ENCODE data around the gene GRM8.

The GRM8 gene

DNA sequence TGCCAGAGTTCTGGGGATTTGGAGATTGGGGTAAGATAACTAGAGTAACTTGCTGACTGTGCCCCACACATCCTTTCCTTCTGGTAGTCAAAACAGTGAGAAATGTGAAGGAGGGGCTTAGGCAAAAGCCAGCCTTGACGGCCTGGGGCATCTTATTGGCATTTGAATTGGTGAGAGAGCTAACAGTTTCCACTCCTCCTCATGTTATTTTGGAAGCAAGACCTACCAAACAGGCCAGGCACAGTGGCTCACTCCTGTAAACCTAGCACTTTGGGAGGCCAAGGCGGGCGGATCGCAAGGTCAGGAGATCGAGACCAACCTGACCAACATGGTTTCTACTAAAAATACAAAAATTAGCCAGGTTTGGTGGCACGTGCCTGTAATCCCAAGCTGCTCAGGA lies 596.6 kb downstream of the GRM8 start:
- no peak for DNase-seq

DNA sequence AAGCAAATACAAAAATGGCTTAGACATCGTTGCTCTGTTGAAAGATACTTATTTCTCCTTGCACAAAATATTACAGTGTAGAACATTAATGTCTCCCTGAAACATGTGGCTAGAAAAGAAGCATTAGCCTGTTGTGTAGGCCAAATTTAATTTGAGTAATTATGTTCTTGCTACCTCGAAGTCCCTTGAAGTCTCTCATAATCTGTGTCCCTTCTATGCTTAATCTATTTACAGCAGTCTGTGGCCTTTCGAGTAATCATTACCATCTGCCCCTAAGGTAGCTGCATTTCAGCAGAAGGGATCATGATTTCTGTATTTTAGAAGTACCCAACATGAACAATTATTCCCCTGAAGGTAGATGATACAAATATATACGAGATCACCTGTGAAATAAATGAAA lies 615.2 kb downstream of the GRM8 start:
- DNase-seq: no peak

DNA sequence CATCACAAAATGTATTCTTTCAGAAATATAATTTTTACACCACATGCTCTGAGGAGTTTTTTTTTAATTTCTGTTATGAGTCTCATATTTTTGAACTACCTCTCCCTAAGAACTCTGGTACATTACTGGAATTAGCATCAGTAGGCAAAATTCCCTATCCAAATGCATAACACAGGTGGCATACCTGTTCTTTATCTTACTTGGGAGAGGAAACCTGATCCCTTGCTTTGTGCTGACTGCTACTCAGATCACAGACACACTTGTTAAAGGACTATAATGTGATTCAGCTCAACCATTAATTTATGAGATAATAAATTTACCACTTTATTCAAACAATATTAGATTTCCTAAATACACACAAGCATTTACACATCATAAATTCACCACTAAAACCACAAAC lies 617.2 kb downstream of the GRM8 start:
- DNase-seq: no peak

DNA sequence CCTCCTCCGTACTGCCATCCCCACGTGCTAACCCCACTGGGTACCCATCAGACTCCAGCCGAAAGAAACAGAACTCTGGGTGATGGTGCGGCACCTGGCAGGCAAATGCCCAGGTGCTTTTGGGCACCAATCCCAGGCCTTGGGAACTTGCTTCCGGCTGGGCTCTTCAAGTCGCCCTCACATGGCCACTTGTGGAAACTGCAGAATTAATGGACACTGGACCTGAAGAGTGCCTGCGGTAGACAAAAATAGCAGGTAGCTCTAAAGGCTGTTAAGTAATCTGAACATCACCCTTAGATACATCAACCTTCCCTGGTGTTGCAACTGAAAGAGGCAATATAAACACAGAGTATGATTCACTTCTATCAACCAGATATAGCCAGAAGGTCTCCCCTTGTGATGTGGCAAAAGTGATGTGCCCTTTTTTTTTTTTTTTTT lies 644.4 kb downstream of the GRM8 start:
- peak; percentile 3 for DNase-seq

DNA sequence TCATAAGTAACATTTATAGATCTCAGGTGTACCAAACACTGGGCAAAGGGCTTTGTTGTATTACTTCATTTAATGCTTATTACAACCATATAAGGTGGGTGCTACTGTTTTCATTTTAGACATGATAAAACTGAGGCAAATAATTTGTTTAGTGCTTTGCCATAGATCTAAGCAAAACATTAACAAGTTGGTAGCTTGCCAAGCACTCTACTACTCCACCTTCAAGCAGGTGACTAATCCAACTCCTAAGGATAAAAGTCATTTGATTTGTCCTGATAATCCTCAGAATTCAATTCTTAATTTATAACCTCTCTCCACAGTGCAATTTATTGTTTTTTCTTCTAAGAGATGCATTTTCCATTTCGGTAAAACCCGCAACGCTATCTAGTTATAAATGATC lies 646.4 kb downstream of the GRM8 start:
- DNase-seq: no peak

DNA sequence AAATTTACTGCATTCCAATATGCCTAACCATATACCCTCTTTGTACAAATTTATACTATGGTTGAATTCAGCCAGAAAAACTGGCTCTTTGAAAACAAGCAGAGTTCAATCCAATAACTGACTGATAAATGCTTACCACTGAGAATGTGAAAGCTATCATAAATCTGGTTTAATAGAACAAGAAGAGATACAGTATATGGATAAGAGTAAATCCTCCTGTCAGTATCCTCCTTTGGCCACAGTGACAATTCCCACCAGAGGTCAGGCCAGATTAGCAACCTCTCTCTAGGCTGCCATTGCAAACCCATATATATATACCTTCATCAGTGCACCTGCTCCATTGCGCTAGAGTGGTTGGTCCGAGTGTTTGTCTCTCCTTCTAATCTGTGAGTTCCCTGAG lies 647.2 kb downstream of the GRM8 start:
- no peak for DNase-seq

DNA sequence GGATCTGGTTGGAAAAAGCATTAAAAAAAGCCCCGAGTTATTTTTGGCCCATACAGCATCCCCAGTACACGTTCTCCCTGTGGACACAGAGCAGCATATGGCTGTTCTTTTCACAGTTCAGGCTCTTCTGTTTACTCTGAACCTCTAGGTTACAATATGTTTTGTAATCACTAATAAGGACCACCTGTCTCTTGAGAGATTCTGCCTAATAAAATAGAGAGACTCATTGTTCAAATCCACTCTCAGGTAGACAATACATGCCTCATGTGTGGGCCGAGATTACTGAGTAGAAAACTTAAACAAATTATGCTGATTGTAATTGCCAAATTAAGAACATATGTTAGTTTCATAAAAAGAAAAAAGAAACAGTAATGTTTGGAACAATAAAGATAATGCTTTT lies 647.7 kb downstream of the GRM8 start:
- DNase-seq: no peak

DNA sequence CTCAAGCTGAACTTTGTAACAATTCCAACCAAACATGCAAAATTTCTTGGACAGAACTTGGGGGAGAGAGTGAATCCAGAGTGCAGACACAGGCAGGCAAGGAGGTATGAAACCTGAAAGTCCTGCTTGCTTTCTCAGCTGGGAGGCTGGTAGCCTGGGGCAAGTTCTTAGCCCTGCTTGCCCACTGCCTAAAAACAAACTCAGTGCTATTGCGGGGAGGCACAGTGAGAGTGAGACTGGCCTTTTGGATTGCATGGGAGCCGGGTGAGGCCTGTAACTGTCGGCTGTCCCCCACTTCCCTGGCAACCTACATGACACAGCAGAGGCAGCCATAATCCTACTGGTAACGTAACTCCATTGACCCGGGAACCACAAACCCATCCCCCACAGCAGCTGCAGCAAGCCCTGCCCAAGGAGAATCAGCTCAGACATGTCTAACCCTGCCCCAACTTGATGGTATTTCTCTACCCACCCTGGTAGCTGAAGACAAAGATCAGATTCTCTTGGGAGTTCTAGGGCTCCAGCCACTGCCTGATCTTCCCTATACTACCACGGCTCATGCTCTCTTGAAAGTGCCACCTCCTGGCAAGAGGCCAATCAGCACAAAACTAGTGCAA lies 663.6 kb downstream of the GRM8 start:
- DNase-seq: no peak

DNA sequence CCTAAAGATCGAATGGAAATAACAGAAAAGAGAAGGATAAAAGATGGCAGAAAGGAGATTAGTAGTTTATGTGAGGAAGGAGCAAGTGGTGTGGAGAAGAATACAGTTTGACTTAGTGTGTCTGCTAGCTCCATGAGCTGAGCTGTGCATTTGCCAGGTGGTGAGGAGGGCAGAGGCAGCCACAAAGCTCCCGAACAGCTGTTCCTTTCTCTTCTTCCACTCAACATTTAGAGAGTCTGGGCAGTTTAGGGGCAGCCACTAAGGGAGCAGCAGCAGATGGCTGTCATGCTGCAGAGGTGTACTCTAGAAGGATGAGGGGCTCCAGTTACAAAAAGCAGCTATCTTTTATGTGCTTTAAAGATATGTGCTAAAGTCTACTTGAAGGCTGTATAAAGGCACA lies 674.4 kb downstream of the GRM8 start:
- no peak for DNase-seq

DNA sequence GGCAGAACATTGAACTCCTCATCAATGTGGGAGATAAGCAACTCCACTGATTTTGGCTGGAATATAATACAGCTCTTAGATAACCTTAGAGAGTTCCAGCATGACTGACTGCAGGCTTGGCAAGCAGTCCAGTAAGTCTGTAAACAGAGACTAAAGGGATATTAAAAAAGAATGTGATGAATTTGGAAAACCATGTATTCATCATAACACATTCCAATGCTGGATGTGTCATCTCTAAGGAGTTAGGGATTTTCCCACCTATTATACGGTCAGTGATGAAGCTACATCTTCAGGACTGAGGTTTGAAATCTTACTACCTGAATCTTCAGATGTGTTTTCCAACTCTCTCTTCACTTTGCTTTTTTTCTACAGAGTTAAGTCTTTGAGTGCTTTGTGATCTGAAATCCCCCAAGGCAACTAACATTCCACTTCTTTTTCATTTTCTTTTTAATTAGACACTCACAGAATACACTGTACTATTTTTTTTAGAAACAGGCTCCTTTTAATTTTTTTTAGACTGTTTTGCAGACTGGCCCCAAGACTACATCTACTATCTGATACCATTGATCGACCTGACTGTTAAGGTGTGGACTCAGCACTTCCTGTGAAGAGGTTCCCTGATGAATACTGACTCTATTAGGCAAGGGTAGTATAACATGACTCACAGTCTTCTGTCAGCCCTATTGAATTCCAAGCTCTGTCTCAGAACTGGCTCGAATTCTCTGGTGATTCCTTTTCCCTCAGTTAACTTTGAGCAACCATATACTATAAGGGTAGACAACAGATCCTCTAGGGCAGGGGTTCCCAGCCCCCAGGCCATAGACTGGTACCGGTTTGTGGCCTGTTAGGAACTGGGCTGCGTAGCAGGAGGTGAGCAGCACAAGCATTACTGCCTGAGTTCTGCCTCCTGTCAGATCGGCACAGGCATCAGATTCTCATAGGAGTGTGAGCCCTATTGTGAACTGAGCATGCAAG lies 678.2 kb downstream of the GRM8 start:
- no peak for DNase-seq

DNA sequence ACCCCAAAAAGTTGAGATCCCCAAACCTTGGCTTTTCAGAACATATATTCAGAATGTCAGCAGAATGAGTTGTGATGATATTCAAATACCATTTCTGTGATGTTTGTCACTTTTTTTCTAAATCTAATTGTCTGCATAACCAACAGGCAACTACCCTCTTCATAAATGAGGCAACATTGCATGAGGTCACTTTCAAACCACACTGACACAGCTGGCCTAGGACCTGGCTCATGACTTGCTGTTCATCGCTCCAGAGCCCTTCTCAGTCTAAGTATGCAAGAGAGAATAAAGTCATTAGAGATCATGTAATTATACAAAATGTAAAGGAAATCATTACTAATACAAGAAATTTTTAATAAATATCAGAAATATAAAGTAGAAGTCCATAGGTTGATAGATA lies 681.9 kb downstream of the GRM8 start:
- DNase-seq: no peak

DNA sequence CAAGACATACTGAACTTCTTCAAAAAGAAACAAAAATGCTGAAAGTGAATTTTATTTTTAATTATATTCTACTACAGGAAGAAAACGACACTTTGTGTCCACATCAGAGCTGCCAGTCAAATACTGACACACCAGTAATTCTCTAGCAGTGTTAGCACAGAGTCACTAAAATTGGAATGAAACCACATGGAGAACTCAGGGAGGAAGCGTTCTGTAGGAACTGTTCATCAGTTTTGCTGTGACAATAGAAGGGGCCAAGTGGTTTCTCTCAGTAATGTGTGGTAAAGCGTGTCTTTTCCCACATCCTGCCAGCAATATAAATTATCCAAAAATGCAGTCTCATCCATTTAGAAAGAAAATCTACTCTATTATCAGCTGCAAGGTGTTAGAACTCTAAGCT lies 683.3 kb downstream of the GRM8 start:
- DNase-seq: no peak

DNA sequence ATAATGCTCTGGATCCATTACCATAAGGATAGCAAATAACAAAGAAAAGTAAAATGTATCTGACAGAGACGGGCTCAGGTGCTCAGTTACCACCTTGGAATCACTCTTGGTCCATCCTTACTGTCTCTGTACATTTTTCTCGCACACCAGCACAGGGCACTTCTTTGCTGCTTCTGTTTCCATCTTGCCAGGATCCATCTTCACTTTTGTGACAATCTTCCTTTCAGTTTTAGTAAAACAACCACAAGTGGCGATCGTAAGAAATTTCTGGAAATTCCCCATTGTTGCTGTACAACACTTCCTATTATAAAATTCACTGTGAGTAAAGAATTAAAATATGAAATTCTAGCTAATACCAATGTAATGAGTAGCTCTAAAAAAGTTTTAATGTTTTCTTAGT lies 695.5 kb downstream of the GRM8 start:
- DNase-seq: no peak

DNA sequence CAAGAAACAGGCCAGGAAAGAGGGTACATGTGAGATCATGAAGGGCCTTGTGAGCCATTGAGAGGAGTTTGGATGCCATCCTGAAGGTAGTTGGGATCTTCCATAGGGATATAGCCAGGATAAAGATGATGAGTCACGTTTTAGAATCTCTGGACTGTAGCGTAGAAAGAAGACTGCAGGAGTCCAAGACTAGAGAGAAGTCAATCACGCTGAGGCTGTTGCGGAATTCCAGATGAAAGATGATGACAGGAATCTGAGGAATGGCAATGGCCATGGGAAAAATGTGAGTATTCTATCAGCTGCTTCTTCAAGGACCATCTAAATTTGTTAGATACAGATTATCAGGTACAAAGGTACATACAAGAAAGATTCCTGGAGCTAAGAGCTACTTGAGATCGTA lies 711.3 kb downstream of the GRM8 start:
- no peak for DNase-seq

DNA sequence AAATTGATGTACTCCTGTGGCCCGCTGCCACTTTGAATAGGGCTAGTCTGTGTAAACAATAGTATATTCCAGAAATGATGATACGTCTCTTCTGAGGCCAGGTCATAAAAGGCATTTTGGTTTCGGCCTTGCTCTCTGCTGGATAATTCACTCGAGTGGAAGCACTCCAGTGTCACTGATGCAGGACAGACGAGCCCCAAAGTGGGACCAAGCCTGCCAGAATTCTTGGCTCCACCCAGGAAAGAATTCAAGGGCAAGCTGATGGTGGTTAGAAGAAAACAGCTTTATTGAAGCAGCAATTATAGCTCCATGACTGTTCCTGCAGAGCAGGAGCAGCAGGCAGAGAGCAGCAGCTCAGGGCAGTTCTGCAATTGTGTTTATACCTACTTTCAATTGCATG lies 717.6 kb downstream of the GRM8 start:
- no peak for DNase-seq

DNA sequence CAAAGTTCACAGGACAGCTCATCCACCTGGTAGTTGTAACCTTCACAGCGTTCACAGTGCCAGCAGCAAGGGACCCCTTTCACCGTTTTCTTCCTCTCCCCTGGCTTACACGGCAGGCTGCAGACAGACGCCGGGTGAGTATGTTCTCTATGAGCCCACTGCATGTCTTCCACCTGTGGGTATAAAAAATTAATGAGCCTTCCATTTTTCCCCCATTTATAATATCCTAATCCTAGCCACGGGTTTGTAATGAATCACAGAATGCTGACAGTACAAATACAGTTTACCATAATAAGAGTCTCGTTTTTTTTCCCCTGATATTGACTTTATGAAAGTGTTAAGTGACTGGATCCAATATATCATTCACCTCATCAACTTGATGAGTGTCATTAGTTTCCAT lies 719.0 kb downstream of the GRM8 start:
- no peak for DNase-seq

DNA sequence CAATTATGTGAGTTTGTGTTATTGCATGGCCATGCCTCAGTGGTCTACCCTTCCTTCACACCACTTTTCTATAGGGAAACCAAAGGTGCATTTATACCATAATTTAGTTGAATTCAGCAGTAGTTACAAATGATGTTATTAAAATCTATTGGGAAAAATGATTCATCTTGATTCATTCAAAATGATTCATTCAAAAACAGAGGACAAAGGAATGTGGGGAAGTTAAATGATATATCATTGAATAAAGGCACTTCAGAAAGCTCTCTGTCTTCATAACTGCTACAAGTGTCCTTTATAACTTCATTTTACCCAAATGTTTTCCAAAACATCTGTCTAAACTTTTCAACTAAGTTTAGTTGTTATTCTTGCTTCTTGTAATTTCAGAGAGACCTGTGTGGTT lies 722.9 kb downstream of the GRM8 start:
- no peak for DNase-seq

DNA sequence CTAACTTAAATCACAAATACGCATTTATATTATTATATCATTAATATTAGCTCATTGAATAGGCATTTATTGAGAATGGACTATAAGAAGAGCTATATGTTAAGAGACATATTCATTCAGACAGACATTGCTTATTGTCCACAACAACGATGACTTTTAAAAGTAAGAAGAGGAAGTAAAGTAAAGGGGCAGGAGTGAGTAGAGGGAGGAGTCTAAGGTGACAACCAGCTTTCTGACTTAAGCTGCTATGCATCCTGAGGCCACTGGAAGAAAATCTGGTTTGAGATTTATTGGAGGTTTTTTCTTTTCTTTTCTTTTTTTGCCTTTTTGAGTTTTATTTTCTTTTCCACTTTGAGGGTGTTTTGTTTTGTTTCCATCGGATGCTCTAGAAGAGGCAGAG lies 723.5 kb downstream of the GRM8 start:
- DNase-seq: no peak

DNA sequence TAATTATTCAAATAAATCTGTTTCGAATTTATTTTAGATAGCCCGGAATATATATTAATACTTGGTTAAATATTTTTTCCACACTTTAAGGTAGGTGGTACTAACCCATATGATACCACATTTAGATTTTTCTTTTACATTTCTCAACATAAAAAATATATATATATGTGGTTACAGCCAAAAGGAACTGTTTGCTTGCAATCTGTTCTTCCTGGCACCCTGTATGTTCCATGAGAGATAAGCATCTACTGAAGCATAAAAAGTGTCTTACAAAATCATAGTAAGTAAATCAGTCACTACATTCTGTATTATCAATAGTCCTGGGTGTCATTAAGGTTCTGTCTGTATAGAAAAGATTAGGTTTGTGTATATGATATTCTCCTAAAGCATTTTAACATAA lies 726.8 kb downstream of the GRM8 start:
- no peak for DNase-seq

DNA sequence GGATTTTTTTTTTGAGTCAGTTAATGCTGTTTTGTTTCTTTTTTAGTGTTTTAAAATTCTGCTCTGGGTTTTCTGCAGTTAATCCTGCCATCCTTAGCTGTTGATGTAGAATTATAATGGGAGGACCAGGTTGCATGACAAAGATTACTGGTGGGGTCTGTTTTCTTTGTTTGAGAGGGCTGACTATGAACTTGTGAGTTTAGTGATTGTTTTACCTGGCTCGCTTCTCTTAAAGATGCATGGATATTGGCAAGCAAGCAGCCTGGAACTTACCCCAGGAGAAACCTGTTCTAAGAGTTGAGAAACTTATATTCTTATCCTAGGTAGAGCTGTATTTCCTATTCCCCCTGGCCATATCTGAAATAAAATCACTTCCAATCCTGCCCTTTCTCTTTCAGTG lies 727.8 kb downstream of the GRM8 start:
- no peak for DNase-seq

DNA sequence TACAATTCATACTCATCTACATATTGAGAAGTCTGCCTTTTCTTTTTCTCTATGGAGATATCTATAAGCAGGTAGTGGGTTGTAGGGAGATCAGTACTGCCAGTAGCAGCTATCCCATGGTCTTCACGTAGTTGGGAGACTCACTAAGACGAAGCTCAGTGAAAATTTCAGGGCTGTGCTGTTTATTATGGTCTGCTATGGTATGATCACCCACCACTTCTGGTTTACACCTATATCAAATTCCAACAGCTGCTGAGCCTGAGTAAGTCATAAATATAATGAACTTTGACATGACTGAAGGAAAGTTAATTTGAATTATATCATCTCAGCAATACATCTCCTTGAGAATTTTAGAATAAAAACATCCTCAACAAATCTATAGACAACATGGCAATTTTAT lies 741.7 kb downstream of the GRM8 start:
- no peak for DNase-seq

DNA sequence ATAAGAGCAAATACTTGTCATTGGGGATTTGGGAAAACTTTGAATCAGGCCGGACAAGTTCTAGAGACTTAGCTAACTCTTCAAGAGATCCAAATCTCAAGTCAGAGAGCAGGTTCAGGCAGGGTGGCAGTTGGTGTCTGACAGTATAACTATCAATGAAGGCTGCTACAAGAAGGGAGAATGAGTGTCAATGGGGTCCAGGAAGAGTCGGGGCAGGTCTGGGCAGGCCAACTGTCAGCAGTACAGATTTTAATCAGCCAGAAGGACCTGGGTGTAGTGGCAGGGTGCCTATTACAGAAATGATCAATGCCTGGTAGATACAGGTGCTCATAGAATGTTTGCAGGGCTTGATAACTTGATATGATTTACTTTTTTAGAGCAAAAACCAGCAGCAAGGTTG lies 751.1 kb downstream of the GRM8 start:
- DNase-seq: no peak

DNA sequence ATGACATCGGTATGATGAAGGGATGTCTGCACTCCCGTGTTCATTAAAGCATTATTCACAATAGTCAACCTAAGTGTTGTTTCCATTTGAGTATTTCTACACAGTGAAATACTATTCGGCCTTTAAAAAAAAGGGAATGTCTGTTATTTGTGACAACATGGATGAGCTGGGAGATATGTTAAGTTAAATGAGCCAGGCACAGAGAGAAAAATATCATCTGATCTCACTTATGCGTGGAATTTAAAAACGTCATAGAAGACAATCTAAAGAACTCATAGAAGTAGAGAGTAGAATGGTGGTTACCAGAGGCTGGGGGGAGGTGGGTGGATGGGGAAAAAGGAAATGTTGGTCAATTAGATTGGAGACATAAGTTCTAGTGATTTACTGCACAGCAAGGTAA lies 753.3 kb downstream of the GRM8 start:
- DNase-seq: no peak

DNA sequence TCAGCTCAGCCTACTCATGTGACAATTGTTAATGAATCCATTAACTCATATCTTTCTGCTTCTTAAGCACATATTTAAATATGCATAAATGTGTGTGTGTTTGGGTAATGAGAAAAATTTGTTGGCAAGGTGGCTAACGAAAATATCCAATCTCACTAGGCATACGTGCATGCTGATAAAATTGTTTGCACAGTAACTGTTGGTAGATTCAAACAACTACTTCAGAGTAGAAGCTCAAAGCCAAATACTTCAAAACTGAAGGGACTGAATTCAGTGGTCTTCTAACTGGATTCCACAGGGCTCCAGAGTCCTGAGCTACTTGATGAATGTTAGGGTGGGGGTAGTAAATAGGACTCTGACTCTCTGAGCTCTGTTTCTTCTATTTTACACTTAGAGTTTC lies 757.0 kb downstream of the GRM8 start:
- DNase-seq: no peak

DNA sequence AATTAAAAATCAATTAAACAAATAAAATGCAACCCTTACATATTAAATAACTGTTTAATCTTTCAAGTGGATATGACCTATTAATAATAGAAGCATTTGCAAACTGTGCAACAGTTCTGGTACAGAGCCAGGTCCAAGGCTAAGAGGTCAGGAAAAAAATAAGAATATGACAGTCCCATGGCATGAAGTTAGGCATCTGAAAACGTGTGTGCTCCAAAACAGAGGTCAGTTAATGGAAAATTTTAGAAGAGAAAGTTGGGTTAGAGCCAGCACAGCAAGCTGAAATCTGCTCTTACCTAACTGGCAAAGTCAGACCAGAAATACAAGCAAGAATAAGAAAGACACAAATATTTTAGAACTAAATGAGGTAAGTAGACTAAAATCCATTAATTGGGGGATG lies 757.7 kb downstream of the GRM8 start:
- no peak for DNase-seq
